T-cell (primary cell): ENCODE data around the gene AFMID. TPM values are rescaled to one million over a fixed set of nuclear protein-coding genes. Genes with fewer than 3 reads are reported as not detected.

Experiments
- ATAC-seq, 4 experiments: fragments of 200-7000 bp in 3 of 4; fragments of 150-1000 bp in 1 of 4; cut with Tn5 transposase; replicated peaks in 1 of 4; 1 replicate in 3 of 4; 2 replicates in 1 of 4; pipeline ENCODE4 v1.10.0; 2021; ENCODE audit warnings: moderate library complexity in 3 of 4, mild to moderate bottlenecking in 2 of 4, moderate number of reproducible peaks in 1 of 4
- CTCF ChIA-PET, 2 donors: fragments of 300-600 bp; sonication (Branson Sonifier 250); formaldehyde crosslinking; loops; one replicate each; lab custom pipeline; 2022; ENCODE audit warnings: antibody characterized with exemption in 2 of 2; lab: Charles Lee
- POLR2A ChIA-PET, 2 donors: fragments of 300-600 bp; sonication (Branson Sonifier 250); formaldehyde crosslinking; loops; one replicate each; lab custom pipeline; 2022; ENCODE audit warnings: antibody characterized with exemption in 2 of 2; lab: Charles Lee
- DNase-seq, 35 experiments: peaks; one replicate each; pipeline versions ENCODE4 v3.0.0 to v3.0.0-alpha.2; 2013 to 2023
- H3K27ac ChIP-seq: one replicate; pipeline ENCODE4 v1.5.1; 2013; ENCODE audit warnings: low read length
- H3K27me3 ChIP-seq, 2 experiments: replicated peaks in 1 of 2; 1 replicate in 1 of 2; 2 replicates in 1 of 2; pipeline versions ENCODE4 v1.6.1 to v1.7.0; 2013; ENCODE audit warnings: low read length in 1 of 2, mixed read lengths in 1 of 2; ENCODE audit not compliant: control insufficient read depth in 2 of 2, insufficient read depth in 2 of 2; ENCODE audit errors: extremely low read depth in 1 of 2
- H3K36me3 ChIP-seq, 2 donors: 1 replicate in 1 of 2; 2 replicates in 1 of 2; pipeline versions ENCODE4 v1.6.1 to v1.7.0; 2013; ENCODE audit warnings: low read length in 1 of 2; ENCODE audit not compliant: control insufficient read depth in 2 of 2, insufficient read depth in 1 of 2; ENCODE audit errors: extremely low read depth in 1 of 2
- H3K4me1 ChIP-seq, 2 experiments: 1 replicate in 1 of 2; 2 replicates in 1 of 2; pipeline versions ENCODE4 v1.6.1 to v1.7.0; 2013; ENCODE audit warnings: low read length in 2 of 2, mixed read lengths in 1 of 2; ENCODE audit not compliant: insufficient read depth in 2 of 2, control insufficient read depth in 1 of 2; ENCODE audit errors: extremely low read depth in 1 of 2
- H3K4me3 ChIP-seq, 2 donors: 1 replicate in 1 of 2; 2 replicates in 1 of 2; pipeline versions ENCODE4 v1.5.1 to v1.7.0; 2013; ENCODE audit warnings: mild to moderate bottlenecking in 2 of 2, low read length in 1 of 2, moderate library complexity in 1 of 2; ENCODE audit not compliant: control insufficient read depth in 1 of 2; ENCODE audit errors: extremely low read depth in 1 of 2
- H3K9me3 ChIP-seq: 2 replicates; pipeline ENCODE4 v1.7.0; 2013
- H3K27ac Mint-ChIP-seq, 2 donors: one replicate each; pipeline ENCODE4 v1.8.0; 2020 to 2021; ENCODE audit warnings: mild to moderate bottlenecking in 2 of 2, mixed read lengths in 2 of 2
- H3K27me3 Mint-ChIP-seq, 2 donors: one replicate each; pipeline ENCODE4 v1.8.0; 2021 to 2022; ENCODE audit warnings: mixed read lengths in 2 of 2
- H3K36me3 Mint-ChIP-seq: one replicate; pipeline ENCODE4 v1.8.0; 2021; ENCODE audit warnings: mixed read lengths
- H3K4me1 Mint-ChIP-seq, 3 donors: one replicate each; pipeline ENCODE4 v1.8.0; 2020 to 2022; ENCODE audit warnings: mixed read lengths in 3 of 3, mild to moderate bottlenecking in 1 of 3
- H3K4me3 Mint-ChIP-seq, 3 donors: one replicate each; pipeline ENCODE4 v1.8.0; 2020 to 2022; ENCODE audit warnings: mild to moderate bottlenecking in 3 of 3, mixed read lengths in 3 of 3, moderate library complexity in 3 of 3
- H3K9me3 Mint-ChIP-seq, 3 donors: one replicate each; pipeline ENCODE4 v1.8.0; 2020 to 2022; ENCODE audit warnings: mixed read lengths in 3 of 3
- WGBS: methylation state at CpG from one replicate; pipeline ENCODE4 v1.1.5; 2013; ENCODE audit warnings: missing lambda C conversion rate; ENCODE audit not compliant: insufficient coverage; 5-methylcytosine and 5-hydroxymethylcytosine counted together
- total RNA-seq, 35 experiments: library from RNA in 6 of 35; stranded (reverse) in 6 of 35; fragments of 120-200 nt in 1 of 35; gene quantifications; one replicate each; pipeline versions ENCODE4 v1.2.1 to v1.2.4 and lab custom pipeline; 2013 to 2026

Gene AFMID
- total RNA-seq, 5 donors from 2014 or later (not counting 1 experiment from before 2014, with no cell fraction given), result 2.3 to 5.9 (median 3.4) TPM

GRCh38 chr17:78140169-78141051 is 46.8 kb upstream of the AFMID start:
- Histone ChIP-seq H3K36me3 (peaks cover 26 to 55% of the 10 kb centered on the region in 2 donors), H3K4me3 (no peak overlapping the region), H3K9me3 (no peaks in the 10 kb centered on the region), H3K4me1 (peaks cover 24 to 93% of the 10 kb centered on the region in 2 experiments), H3K27me3 (no peaks in the 10 kb centered on the region), H3K27ac (peak overlapping the region; percentile 52)
- no peaks in the 10 kb centered on the region for H3K9me3 Mint-ChIP-seq
- CTCF ChIA-PET, result interaction anchor here (0.6 to 1.3 kb wide), 6 partner anchors 11 to 728 kb away, joined by 3 to 6 read pairs (median 4); partner anchors contain the start of gene TK1 (in 1 of the 2)
- 46% methylated on average over 46 of the region's 58 CpGs for WGBS
- peaks cover 22% of the 10 kb centered on the region for H3K36me3 Mint-ChIP-seq
- DNase-seq (peak; percentile 85 to 96 (median 93)), ATAC-seq (peak; percentile 78 to 86 (median 83))
- H3K4me1 Mint-ChIP-seq, result peaks cover 72 to 80% (median 79%) of the 10 kb centered on the region in 3 donors
- H3K27me3 Mint-ChIP-seq, result no peaks in the 10 kb centered on the region
- H3K4me3 Mint-ChIP-seq, result peak overlapping the region in 2 of 3 donors; percentile 47 to 53
- H3K27ac Mint-ChIP-seq, result peak overlapping the region; percentile 84 to 85
- POLR2A ChIA-PET, result interaction anchor here (0.6 kb wide), 2 partner anchors 12 to 105 kb away, joined by 3 to 4 read pairs; no protein-coding TSS in a partner anchor

DNA sequence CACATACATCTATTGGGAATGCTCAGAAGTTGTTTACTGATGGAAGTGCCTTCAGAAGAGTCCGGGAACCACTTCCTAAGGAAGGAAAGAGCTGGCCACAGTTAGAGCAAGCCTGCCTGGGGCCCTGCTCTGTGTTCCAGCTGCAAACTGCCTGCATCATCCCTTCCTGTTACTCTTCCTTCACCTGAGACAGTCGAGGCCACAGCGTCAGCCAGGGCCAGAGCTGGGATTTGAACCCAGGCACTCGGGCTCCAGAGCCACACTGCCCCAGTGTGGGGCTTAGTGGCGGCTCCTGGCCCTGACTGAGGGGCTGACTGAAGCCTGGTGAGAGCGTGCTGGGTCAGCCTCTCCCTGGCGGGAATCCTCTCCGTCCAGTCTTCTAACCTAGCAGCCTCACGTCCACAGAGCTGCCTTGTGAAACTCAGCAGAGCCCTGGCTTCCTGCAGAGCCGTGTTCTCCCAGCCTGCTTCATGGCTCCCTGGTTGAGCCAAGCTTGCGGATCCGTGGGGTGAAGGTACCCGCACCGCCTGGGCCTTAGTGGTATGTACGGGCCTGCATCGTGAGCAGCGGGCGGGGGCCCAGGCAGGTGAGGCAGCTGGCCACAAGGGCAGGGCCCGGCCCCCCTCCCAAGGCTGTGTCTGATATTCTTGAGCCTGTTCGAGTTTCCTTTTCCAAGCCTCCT is 45.6 kb upstream of the AFMID start:
- peaks cover 12% of the 10 kb centered on the region for H3K36me3 Mint-ChIP-seq
- peak overlapping the region; percentile 69 to 74 for H3K27ac Mint-ChIP-seq
- Histone ChIP-seq H3K9me3 (no peaks in the 10 kb centered on the region), H3K4me1 (peaks cover 19 to 84% of the 10 kb centered on the region in 2 experiments), H3K36me3 (peaks cover 18 to 44% of the 10 kb centered on the region in 2 donors), H3K4me3 (no peak overlapping the region), H3K27ac (no peak overlapping the region), H3K27me3 (no peaks in the 10 kb centered on the region)
- 85% methylated on average over 16 of the region's 20 CpGs for WGBS
- ATAC-seq (no peak), DNase-seq (no peak)
- peaks cover 60 to 72% (median 70%) of the 10 kb centered on the region in 3 donors for H3K4me1 Mint-ChIP-seq
- CTCF ChIA-PET, result interaction anchor here (0.6 kb wide), 2 partner anchors 476 to 1602 kb away, joined by 3 read pairs; partner anchors contain the start of gene PRCD (in 1 of the 2)
- POLR2A ChIA-PET, result interaction anchor here in 1 of 2 donors (0.5 to 0.6 kb wide), 2 partner anchors 76 to 153 kb away, joined by 3 to 5 read pairs; no protein-coding TSS in a partner anchor
- no peaks in the 10 kb centered on the region for H3K9me3 Mint-ChIP-seq
- no peak overlapping the region for H3K4me3 Mint-ChIP-seq
- no peaks in the 10 kb centered on the region for H3K27me3 Mint-ChIP-seq

DNA sequence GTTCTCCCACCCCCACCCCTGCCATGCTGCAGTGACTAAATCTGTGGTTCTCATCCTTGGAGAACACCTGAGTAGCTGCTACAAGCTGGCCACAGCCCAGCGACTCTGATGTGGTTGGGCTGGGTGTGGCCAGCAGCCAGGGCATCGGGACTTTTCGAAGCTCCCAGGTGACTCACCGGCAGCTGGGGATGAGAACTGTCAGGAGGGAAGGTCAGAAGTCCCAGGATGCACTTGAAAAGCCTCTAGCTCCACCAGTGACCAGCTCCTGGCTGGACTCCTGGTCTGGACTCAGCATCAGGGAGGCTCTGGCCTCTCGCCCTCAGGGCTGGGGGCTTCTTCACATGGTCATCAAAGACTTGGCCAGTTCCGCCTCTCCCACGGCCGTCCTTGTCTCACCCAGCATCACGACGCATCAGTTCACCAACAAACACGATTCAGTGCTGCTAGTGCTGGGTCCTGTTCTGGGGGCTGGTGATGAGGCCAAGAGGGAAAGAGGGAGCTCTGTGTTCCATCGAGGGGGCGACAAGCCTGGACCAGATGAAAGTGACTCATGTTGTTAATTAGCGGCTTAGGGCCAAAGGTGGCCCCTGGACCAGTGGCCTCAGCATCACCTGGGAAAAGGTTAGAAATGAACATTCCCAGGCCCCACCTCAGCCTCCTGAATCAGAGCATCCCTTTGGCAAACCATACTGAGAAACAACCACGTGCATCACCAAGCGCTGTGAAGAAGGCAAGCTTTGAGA is 44.9 kb upstream of the AFMID start:
- H3K4me3 Mint-ChIP-seq, result no peak overlapping the region
- Histone ChIP-seq H3K4me1 (peaks cover 12 to 84% of the 10 kb centered on the region in 2 experiments), H3K27ac (no peak overlapping the region), H3K4me3 (no peak overlapping the region), H3K27me3 (no peaks in the 10 kb centered on the region), H3K36me3 (peaks cover 11 to 37% of the 10 kb centered on the region in 2 donors), H3K9me3 (no peaks in the 10 kb centered on the region)
- WGBS, result 76% methylated on average over 12 of the region's 16 CpGs
- ChIA-PET CTCF (interaction anchor here (0.6 kb wide), 2 partner anchors 476 to 1602 kb away, joined by 3 read pairs; partner anchors contain the start of gene PRCD (in 1 of the 2)), POLR2A (interaction anchor here in 1 of 2 donors (0.5 to 0.6 kb wide), 2 partner anchors 76 to 154 kb away, joined by 3 to 5 read pairs; no protein-coding TSS in a partner anchor)
- no peaks in the 10 kb centered on the region for H3K9me3 Mint-ChIP-seq
- peaks cover 8% of the 10 kb centered on the region for H3K36me3 Mint-ChIP-seq
- H3K27ac Mint-ChIP-seq, result peak overlapping the region in 1 of 2 donors; percentile 31
- ATAC-seq, result no peak
- DNase-seq, result no peak
- no peaks in the 10 kb centered on the region for H3K27me3 Mint-ChIP-seq
- H3K4me1 Mint-ChIP-seq, result peaks cover 53 to 68% (median 65%) of the 10 kb centered on the region in 3 donors

DNA sequence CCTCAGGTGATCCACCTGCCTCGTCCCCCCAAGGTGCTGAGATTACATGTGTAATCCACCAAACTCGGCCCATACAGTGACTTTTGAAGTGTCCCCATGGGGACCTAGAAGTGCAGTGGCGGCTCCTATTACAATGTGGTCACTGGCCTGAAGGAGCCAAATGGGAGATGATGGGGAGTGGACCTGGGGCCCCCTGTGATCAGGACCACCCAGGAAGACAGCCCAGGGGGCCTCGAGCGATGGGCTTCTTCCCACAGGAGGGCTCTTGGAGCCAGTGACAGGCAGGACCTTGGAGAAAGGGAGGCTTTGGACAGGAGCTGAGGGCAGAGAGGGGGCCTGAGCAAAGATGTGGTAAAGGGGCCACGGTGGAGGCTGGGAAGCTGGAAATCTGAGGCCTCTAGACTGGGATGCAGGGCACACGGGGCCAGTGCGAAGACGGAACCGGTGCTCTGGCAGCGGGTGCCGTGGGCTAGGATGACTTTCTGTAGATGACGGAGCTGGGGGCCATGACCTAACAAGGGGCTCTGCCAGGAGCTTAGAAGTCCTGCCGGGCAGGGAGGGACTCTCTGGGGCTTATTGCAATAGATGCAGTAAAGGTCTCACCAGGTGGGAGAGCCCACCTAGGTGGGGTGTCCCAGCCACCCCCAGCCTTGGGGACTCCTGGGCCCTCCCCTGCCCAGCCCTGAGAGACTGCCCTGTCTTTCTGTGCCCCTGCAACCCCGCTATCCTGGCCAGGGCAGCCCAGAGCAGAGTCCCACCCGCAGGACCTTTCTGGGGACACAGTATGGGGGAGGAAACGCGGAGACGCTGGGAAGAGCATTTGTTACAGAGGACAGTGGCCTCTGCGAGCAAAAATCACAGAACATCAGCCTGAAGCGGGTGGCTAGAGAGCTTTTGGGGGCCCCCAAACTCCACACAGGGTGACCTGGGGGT is 43.7 kb upstream of the AFMID start:
- CTCF ChIA-PET, result interaction anchor here in 1 of 2 donors (0.6 kb wide), 1 partner anchor 23 kb away, joined by 3 read pairs; no protein-coding TSS in a partner anchor
- no peaks in the 10 kb centered on the region for H3K9me3 Mint-ChIP-seq
- H3K4me3 Mint-ChIP-seq, result no peak overlapping the region
- H3K27me3 Mint-ChIP-seq, result no peaks in the 10 kb centered on the region
- peaks cover 50 to 65% (median 61%) of the 10 kb centered on the region in 3 donors for H3K4me1 Mint-ChIP-seq
- ATAC-seq (no peak), DNase-seq (no peak)
- WGBS, result 85% methylated on average over 19 of the region's 21 CpGs
- peaks cover 7% of the 10 kb centered on the region for H3K36me3 Mint-ChIP-seq
- Histone ChIP-seq H3K27ac (peak overlapping the region; percentile 36), H3K4me1 (peaks cover 6 to 82% of the 10 kb centered on the region in 2 experiments), H3K4me3 (no peak overlapping the region), H3K27me3 (no peaks in the 10 kb centered on the region), H3K9me3 (no peaks in the 10 kb centered on the region), H3K36me3 (peaks cover 7 to 27% of the 10 kb centered on the region in 2 donors)
- peak overlapping the region; percentile 30 to 36 for H3K27ac Mint-ChIP-seq
- POLR2A ChIA-PET, result no interaction called here

DNA sequence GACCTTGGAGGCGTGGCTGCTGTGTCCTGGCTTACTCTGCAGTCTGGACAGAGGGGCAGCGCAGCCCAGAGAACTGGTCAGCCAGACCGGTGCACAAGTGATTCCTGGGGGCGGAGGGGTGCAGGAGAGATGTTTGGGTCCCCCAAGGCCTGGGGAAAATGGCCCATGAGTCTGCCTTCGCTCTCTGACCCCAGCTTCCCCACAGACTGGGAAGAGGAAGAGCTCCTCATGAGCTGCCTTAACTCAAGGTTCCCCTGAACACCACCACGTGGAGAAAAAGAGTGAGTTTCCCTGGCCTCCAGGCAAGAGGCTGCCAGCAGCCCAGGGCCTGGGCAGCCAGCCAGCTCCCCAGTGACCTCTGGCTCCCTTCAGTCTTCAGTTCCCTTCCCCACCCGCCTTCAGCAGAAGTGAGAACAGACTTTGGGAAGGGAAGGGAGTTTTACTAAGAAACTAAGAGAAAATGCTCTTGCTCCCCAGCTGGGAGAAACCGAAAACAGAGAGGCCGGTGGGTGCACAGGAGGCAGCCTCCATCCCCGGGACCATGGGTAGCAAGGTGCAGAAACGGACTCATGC is 42.9 kb upstream of the AFMID start:
- DNase-seq, result no peak
- no peaks in the 10 kb centered on the region for H3K9me3 ChIP-seq
- H3K36me3 ChIP-seq, result peaks cover 7 to 20% of the 10 kb centered on the region in 2 donors
- no peak for ATAC-seq
- H3K4me1 Mint-ChIP-seq, result peaks cover 45 to 61% (median 57%) of the 10 kb centered on the region in 3 donors
- H3K27me3 ChIP-seq, result no peaks in the 10 kb centered on the region
- CTCF ChIA-PET, result interaction anchor here in 1 of 2 donors (0.6 kb wide), 1 partner anchor 24 kb away, joined by 3 read pairs; no protein-coding TSS in a partner anchor
- 82% methylated on average over 6 of the region's 11 CpGs for WGBS
- POLR2A ChIA-PET, result no interaction called here
- H3K27ac Mint-ChIP-seq, result peak overlapping the region; percentile 30 to 43
- H3K36me3 Mint-ChIP-seq, result peaks cover 7% of the 10 kb centered on the region
- H3K4me3 Mint-ChIP-seq, result no peak overlapping the region
- H3K4me3 ChIP-seq, result no peak overlapping the region
- peak overlapping the region; percentile 36 for H3K27ac ChIP-seq
- H3K4me1 ChIP-seq, result peaks cover 6 to 78% of the 10 kb centered on the region in 2 experiments
- no peaks in the 10 kb centered on the region for H3K9me3 Mint-ChIP-seq
- no peaks in the 10 kb centered on the region for H3K27me3 Mint-ChIP-seq
